IMR-90 (cell line): Measurements from ENCODE around the gene MARF1.

Experiments
- BHLHE40 ChIP-seq: fragments of 150-350 bp; IDR thresholded peaks from 2 replicates; pipeline ENCODE4 v1.6.1; 2016; ENCODE audit warnings: mild to moderate bottlenecking, low read depth, low read length
- CEBPB ChIP-seq: IDR thresholded peaks from 2 replicates; pipeline ENCODE4 v1.6.1; 2012; ENCODE audit warnings: low read depth, low read length, improper control_type of control experiment
- CTCF ChIP-seq: conservative IDR thresholded peaks from 2 replicates; pipeline ENCODE4 v1.5.1; 2012; ENCODE audit warnings: mild to moderate bottlenecking, low read depth, low read length, improper control_type of control experiment
- ELK1 ChIP-seq: fragments of 150-350 bp; IDR thresholded peaks from 2 replicates; pipeline ENCODE4 v1.6.1; 2016; ENCODE audit warnings: low read depth, mild to moderate bottlenecking, low read length, moderate library complexity, borderline replicate concordance
- MAFK ChIP-seq: IDR thresholded peaks from 2 replicates; pipeline ENCODE4 v1.6.1; 2012; ENCODE audit warnings: low read depth, low read length, improper control_type of control experiment
- MAZ ChIP-seq: IDR thresholded peaks from 2 replicates; pipeline ENCODE4 v1.6.1; 2012; ENCODE audit warnings: low read depth, mild to moderate bottlenecking, low read length, improper control_type of control experiment, moderate library complexity, borderline replicate concordance
- MXI1 ChIP-seq: IDR thresholded peaks from 2 replicates; pipeline ENCODE4 v1.6.1; 2012; ENCODE audit warnings: low read depth, mild to moderate bottlenecking, low read length, moderate library complexity, borderline replicate concordance
- POLR2A ChIP-seq: IDR thresholded peaks from 2 replicates; pipeline ENCODE4 v1.6.1; 2012; ENCODE audit warnings: mild to moderate bottlenecking, low read depth, low read length
- RAD21 ChIP-seq: IDR thresholded peaks from 2 replicates; pipeline ENCODE4 v1.6.1; 2012; ENCODE audit warnings: low read length, improper control_type of control experiment
- RCOR1 ChIP-seq: IDR thresholded peaks from 2 replicates; pipeline ENCODE4 v1.6.1; 2012; ENCODE audit warnings: mild to moderate bottlenecking, low read length, improper control_type of control experiment; ENCODE audit not compliant: insufficient replicate concordance
- SMC3 ChIP-seq: fragments of 150-350 bp; IDR thresholded peaks from 2 replicates; pipeline ENCODE4 v1.6.1; 2016; ENCODE audit warnings: low read depth, mild to moderate bottlenecking, antibody characterized with exemption, low read length, moderate library complexity
- USF2 ChIP-seq: fragments of 150-350 bp; IDR thresholded peaks from 2 replicates; pipeline ENCODE4 v1.6.1; 2017; ENCODE audit warnings: mild to moderate bottlenecking, antibody characterized with exemption, low read length, low read depth

GRCh38 chr16:15594711-15595320, 48.1 kb downstream of the MARF1 start:
- no peak for TF ChIP-seq MXI1
- TF ChIP-seq CTCF: no peak
- no peak for TF ChIP-seq POLR2A
- no peak for TF ChIP-seq CEBPB
- TF ChIP-seq MAZ: no peak
- TF ChIP-seq USF2: no peak
- no peak for TF ChIP-seq RCOR1
- TF ChIP-seq SMC3: no peak
- TF ChIP-seq MAFK: no peak
- TF ChIP-seq RAD21: no peak
- no peak for TF ChIP-seq ELK1
- no peak for TF ChIP-seq BHLHE40
